ENCODE measurements around the gene ZNF362.
"Not testable (repeated sequence)": the region's sequence is repeated elsewhere in the genome, so short reads cannot be mapped to it uniquely, and the experiment has no call there.

ZNF362 gene

GRCh38 chr1:33306653-33307493 is 50.6 kb downstream of the ZNF362 start:
- DNase-seq (ENCODE audit: low read depth in 2 of 2) = no peak

- no peak for DNase-seq (ENCODE audit: low read depth in 2 of 2)
Observed at GRCh38 chr1:33307494-33307864, 51.2 kb downstream of the ZNF362 start.

- not testable (repeated sequence) for DNase-seq (ENCODE audit: low read depth in 2 of 2)
Observed at GRCh38 chr1:33309351-33309750, 53.1 kb downstream of the ZNF362 start.

GRCh38 chr1:33310702-33311101 is 54.4 kb downstream of the ZNF362 start:
- DNase-seq (ENCODE audit: low read depth in 2 of 2) = no peak

- no peak for DNase-seq (ENCODE audit: low read depth in 2 of 2)
Observed at GRCh38 chr1:33311706-33312412, 55.6 kb downstream of the ZNF362 start.

GRCh38 chr1:33312413-33312749 is 56.1 kb downstream of the ZNF362 start:
- no peak for DNase-seq (ENCODE audit: low read depth in 2 of 2)

- no peak for DNase-seq (ENCODE audit: low read depth in 2 of 2)
Observed at GRCh38 chr1:33314416-33314815, 58.1 kb downstream of the ZNF362 start.

GRCh38 chr1:33316601-33317000 is 60.3 kb downstream of the ZNF362 start:
- no peak for DNase-seq (ENCODE audit: low read depth in 2 of 2)

GRCh38 chr1:33317354-33317753 is 61.1 kb downstream of the ZNF362 start:
- DNase-seq (ENCODE audit: low read depth in 2 of 2) = no peak

- DNase-seq (ENCODE audit: low read depth in 2 of 2) = no peak
Observed at GRCh38 chr1:33317946-33318345, 61.7 kb downstream of the ZNF362 start.

GRCh38 chr1:33319186-33319948 is 63.1 kb downstream of the ZNF362 start:
- no peak for DNase-seq (ENCODE audit: low read depth in 2 of 2)

- DNase-seq (ENCODE audit: low read depth in 2 of 2) = no peak
Observed at GRCh38 chr1:33319949-33320618, 63.8 kb downstream of the ZNF362 start.

- no peak for DNase-seq (ENCODE audit: low read depth in 2 of 2)
Observed at GRCh38 chr1:33320619-33321165, 64.4 kb downstream of the ZNF362 start, which contains the start of gene A3GALT2. Gene A3GALT2, minus strand, starts transcription at chr1:33321098. Its CDS starts 0 bp downstream, at chr1:33321098.

GRCh38 chr1:33321178-33321577 is 64.9 kb downstream of the ZNF362 start:
- DNase-seq (ENCODE audit: low read depth in 2 of 2) = no peak

- no peak for DNase-seq (ENCODE audit: low read depth in 2 of 2)
Observed at GRCh38 chr1:33322109-33322508, 65.8 kb downstream of the ZNF362 start.

GRCh38 chr1:33322870-33323585 is 66.7 kb downstream of the ZNF362 start:
- no peak for DNase-seq (ENCODE audit: low read depth in 2 of 2)

GRCh38 chr1:33323663-33324477 is 67.6 kb downstream of the ZNF362 start:
- no peak for DNase-seq (ENCODE audit: low read depth in 2 of 2)

- DNase-seq (ENCODE audit: low read depth in 2 of 2) = no peak
Observed at GRCh38 chr1:33324677-33325575, 68.6 kb downstream of the ZNF362 start.

- no peak for DNase-seq (ENCODE audit: low read depth in 2 of 2)
Observed at GRCh38 chr1:33326785-33327184, 70.5 kb downstream of the ZNF362 start.

Data from stimulated activated CD4-positive, alpha-beta T cell treated with anti-CD3 and anti-CD28 coated beads, Interleukin-1b, Interleukin-23, amount 100 ng/mL, for 4 hours (primary cell).